A673 (cell line): ENCODE results near the gene EEF1A2. TPM values are rescaled to one million over a fixed set of nuclear protein-coding genes. Genes with fewer than 3 reads are reported as not detected.

ENCODE experiments used
- BruUV-seq: library from RNA; stranded (reverse); fragments of 400-500 nt; replicated peaks from 2 replicates; lab custom pipeline; 2021; lab: Mats Ljungman, UMichigan
- CTCF ChIA-PET: fragments of 300-600 bp; sonication (Branson Sonifier 250); formaldehyde crosslinking; loops from one replicate; lab custom pipeline; 2022; ENCODE audit warnings: antibody characterized with exemption; lab: Charles Lee
- POLR2A ChIA-PET: fragments of 300-600 bp; sonication (Branson Sonifier 250); formaldehyde crosslinking; loops from one replicate; lab custom pipeline; 2022; ENCODE audit warnings: antibody characterized with exemption; ENCODE audit not compliant: low non-redundant PET; lab: Charles Lee
- DNase-seq: peaks from one replicate; pipeline ENCODE4 v3.0.0-alpha.2; 2015; ENCODE audit warnings: low spot score
- H3K27ac ChIP-seq: fragments of 200-600 bp; sonication (generic); 2 replicates; pipeline ENCODE4 v1.5.1; 2016; ENCODE audit warnings: mixed run types, low read depth, mild to moderate bottlenecking, mixed read lengths, antibody characterized with exemption, low read length; ENCODE audit not compliant: poor library complexity, severe bottlenecking
- H3K27me3 ChIP-seq: fragments of 200-600 bp; sonication (generic); replicated peaks from 2 replicates; pipeline ENCODE4 v1.6.1; 2017; ENCODE audit warnings: mixed run types, low read depth, mild to moderate bottlenecking, mixed read lengths, antibody characterized with exemption, low read length; ENCODE audit not compliant: insufficient read depth, poor library complexity
- H3K36me3 ChIP-seq: fragments of 200-600 bp; sonication (generic); 2 replicates; pipeline ENCODE4 v1.6.1; 2016; ENCODE audit warnings: mixed run types, mild to moderate bottlenecking, mixed read lengths, antibody characterized with exemption, low read length; ENCODE audit not compliant: insufficient read depth, poor library complexity, severe bottlenecking
- H3K4me1 ChIP-seq: fragments of 200-600 bp; sonication (generic); 2 replicates; pipeline ENCODE4 v1.6.1; 2017; ENCODE audit warnings: mixed run types, mild to moderate bottlenecking, mixed read lengths, antibody characterized with exemption, low read length; ENCODE audit not compliant: insufficient read depth, poor library complexity, severe bottlenecking
- H3K4me3 ChIP-seq: fragments of 200-600 bp; sonication (generic); 2 replicates; pipeline ENCODE4 v1.5.1; 2016; ENCODE audit warnings: low read depth, mixed run types, mild to moderate bottlenecking, mixed read lengths, low read length; ENCODE audit not compliant: poor library complexity, severe bottlenecking
- H3K9me3 ChIP-seq: fragments of 200-600 bp; sonication (generic); 2 replicates; pipeline ENCODE4 v1.6.1; 2016; ENCODE audit warnings: mixed run types, low read depth, mild to moderate bottlenecking, mixed read lengths, antibody characterized with exemption, low read length; ENCODE audit not compliant: poor library complexity, severe bottlenecking
- CTCF ChIP-seq: fragments of 300-800, 200-600 bp; sonication (generic); conservative IDR thresholded peaks from 2 replicates; pipeline ENCODE4 v1.5.1; 2017; ENCODE audit warnings: low read depth, mild to moderate bottlenecking, antibody characterized with exemption, low read length, moderate library complexity, mixed read lengths
- EZH2 ChIP-seq: fragments of 200-600 bp; sonication (generic); IDR thresholded peaks from 2 replicates; pipeline ENCODE4 v1.6.1; 2017; ENCODE audit warnings: borderline replicate concordance, low read depth, mild to moderate bottlenecking, mixed read lengths, antibody characterized with exemption, low read length; ENCODE audit not compliant: poor library complexity, severe bottlenecking
- intact Hi-C: fragments of 100-400 bp; cut with micrococcal nuclease; formaldehyde crosslinking; loops from one replicate; pipeline ENCODE4 v1.10.0; 2022; ENCODE audit not compliant: unreplicated experiment
- total RNA-seq: library from RNA; stranded (reverse); gene quantifications from 2 replicates; pipeline ENCODE4 v1.2.3, GENCODE V29; 2021

Gene EEF1A2
- total RNA-seq, 1 experiment from 2014 or later = 7.5 TPM

GRCh38 chr20:63529861-63530787 lies 31.2 kb upstream of the EEF1A2 start:
- Histone ChIP-seq H3K36me3 (no peaks in the 10 kb centered on the region), H3K27me3 (peaks cover 13% of the 10 kb centered on the region), H3K9me3 (no peaks in the 10 kb centered on the region), H3K4me3 (no peak overlapping the region), H3K4me1 (no peaks in the 10 kb centered on the region), H3K27ac (no peak overlapping the region)
- CTCF ChIA-PET = interaction anchor here (0.6 kb wide), 1 partner anchor 444 kb away, joined by 4 read pairs; no protein-coding TSS in a partner anchor
- no TSS peak for BruUV-seq
- TF ChIP-seq CTCF = no peak
- no peak for TF ChIP-seq EZH2
- POLR2A ChIA-PET = no interaction called here
- intact Hi-C loops = no loop called here
- DNase-seq = no peak

GRCh38 chr20:63529180-63529860 lies 30.4 kb upstream of the EEF1A2 start:
- Histone ChIP-seq H3K27me3 (peaks cover 13% of the 10 kb centered on the region), H3K36me3 (no peaks in the 10 kb centered on the region), H3K27ac (no peak overlapping the region), H3K4me3 (no peak overlapping the region), H3K4me1 (no peaks in the 10 kb centered on the region), H3K9me3 (no peaks in the 10 kb centered on the region)
- DNase-seq = no peak
- no peak for TF ChIP-seq EZH2
- TF ChIP-seq CTCF = no peak
- no TSS peak for BruUV-seq
- POLR2A ChIA-PET = interaction anchor here (1.0 kb wide), 1 partner anchor 9 kb away, joined by 4 read pairs; the partner anchor contains the start of gene PPDPF
- CTCF ChIA-PET = interaction anchor here (0.6 kb wide), 1 partner anchor 444 kb away, joined by 4 read pairs; no protein-coding TSS in a partner anchor
- intact Hi-C loops = no loop called here

GRCh38 chr20:63527184-63527583 lies 28.3 kb upstream of the EEF1A2 start:
- ChIA-PET CTCF (no interaction called here), POLR2A (no interaction called here)
- Histone ChIP-seq H3K9me3 (peaks cover 8% of the 10 kb centered on the region), H3K4me1 (no peaks in the 10 kb centered on the region), H3K27me3 (peaks cover 13% of the 10 kb centered on the region), H3K27ac (no peak overlapping the region), H3K36me3 (peaks cover 16% of the 10 kb centered on the region), H3K4me3 (no peak overlapping the region)
- intact Hi-C loops = no loop called here
- DNase-seq = no peak
- TF ChIP-seq EZH2 (no peak), CTCF (no peak)
- no TSS peak for BruUV-seq
